ENCODE data around the gene OAS3.

DNA sequence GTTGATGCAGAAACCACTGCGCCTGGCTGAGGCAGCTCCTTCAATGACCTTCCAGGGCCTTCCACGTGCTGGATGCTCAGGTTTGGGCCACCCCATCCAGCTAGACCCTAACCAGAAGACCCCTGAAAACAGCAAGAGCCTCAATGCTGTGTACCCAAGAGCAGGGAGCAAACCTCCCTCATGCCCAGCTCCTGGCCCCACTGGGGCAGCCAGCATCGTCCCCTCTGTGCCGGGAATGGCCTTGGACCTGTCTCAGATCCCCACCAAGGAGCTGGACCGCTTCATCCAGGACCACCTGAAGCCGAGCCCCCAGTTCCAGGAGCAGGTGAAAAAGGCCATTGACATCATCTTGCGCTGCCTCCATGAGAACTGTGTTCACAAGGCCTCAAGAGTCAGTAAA, 10.5 kb downstream of the OAS3 start:
- TF ChIP-seq, protein P1, sequence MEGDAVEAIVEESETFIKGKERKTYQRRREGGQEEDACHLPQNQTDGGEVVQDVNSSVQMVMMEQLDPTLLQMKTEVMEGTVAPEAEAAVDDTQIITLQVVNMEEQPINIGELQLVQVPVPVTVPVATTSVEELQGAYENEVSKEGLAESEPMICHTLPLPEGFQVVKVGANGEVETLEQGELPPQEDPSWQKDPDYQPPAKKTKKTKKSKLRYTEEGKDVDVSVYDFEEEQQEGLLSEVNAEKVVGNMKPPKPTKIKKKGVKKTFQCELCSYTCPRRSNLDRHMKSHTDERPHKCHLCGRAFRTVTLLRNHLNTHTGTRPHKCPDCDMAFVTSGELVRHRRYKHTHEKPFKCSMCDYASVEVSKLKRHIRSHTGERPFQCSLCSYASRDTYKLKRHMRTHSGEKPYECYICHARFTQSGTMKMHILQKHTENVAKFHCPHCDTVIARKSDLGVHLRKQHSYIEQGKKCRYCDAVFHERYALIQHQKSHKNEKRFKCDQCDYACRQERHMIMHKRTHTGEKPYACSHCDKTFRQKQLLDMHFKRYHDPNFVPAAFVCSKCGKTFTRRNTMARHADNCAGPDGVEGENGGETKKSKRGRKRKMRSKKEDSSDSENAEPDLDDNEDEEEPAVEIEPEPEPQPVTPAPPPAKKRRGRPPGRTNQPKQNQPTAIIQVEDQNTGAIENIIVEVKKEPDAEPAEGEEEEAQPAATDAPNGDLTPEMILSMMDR (conservative IDR thresholded peaks at IDR 0.05 in 1 of 2, IDR thresholded peaks at IDR 0.05 in 1 of 2; ENCODE audit: extremely low read depth in 1 of 2, insufficient read depth in 1 of 2, low read depth in 1 of 2, low read length in 2 of 2): no peak
- TF ChIP-seq EZH2 (IDR thresholded peaks at IDR 0.05; ENCODE audit: borderline replicate concordance, low read length): no peak

All from mammary epithelial cell (primary cell).